ENCODE data around the gene TATDN2.

Gene TATDN2

GRCh38 chr3:10286596-10287295 lies 38.5 kb downstream of the TATDN2 start:
- Histone ChIP-seq H3K4me1 (ENCODE audit: low read depth, poor library complexity, severe bottlenecking) (peaks cover 60% of the 10 kb centered on the region), H3K27ac (peak overlapping the region; percentile 100; the same call in 1 of the 2 replicates), H4K20me1 (ENCODE audit: insufficient read depth) (no peaks in the 10 kb centered on the region)

GRCh38 chr3:10287936-10288574 lies 39.8 kb downstream of the TATDN2 start:
- H2AFZ ChIP-seq (ENCODE audit: low read depth), result no peak overlapping the region
- H3K79me2 ChIP-seq (ENCODE audit: insufficient read depth, low read depth), result no peaks in the 10 kb centered on the region
- H3K27ac ChIP-seq, result no peak overlapping the region
- H3K27me3 ChIP-seq (ENCODE audit: insufficient read depth, low read depth), result no peaks in the 10 kb centered on the region
- no peaks in the 10 kb centered on the region for H3K36me3 ChIP-seq (ENCODE audit: insufficient read depth)
- H3K4me2 ChIP-seq, result no peak overlapping the region
- peaks cover 47% of the 10 kb centered on the region for H3K4me1 ChIP-seq (ENCODE audit: low read depth, poor library complexity, severe bottlenecking)
- no peak for TF ChIP-seq CTCF (conservative IDR thresholded peaks at IDR 0.05; ENCODE audit: low read depth, low read length)
- no peak overlapping the region for H3K4me3 ChIP-seq (IDR thresholded peaks at IDR 0.05; ENCODE audit: insufficient read depth, low read depth, low read length)
- H3K9ac ChIP-seq, result no peak overlapping the region
- no peaks in the 10 kb centered on the region for H4K20me1 ChIP-seq (ENCODE audit: insufficient read depth)

More at GRCh38 chr3:10286596-10287295, 38.5 kb downstream of the TATDN2 start:
- H3K4me2 ChIP-seq, result no peak overlapping the region
- no peak for TF ChIP-seq CTCF (conservative IDR thresholded peaks at IDR 0.05; ENCODE audit: low read depth, low read length)
- H3K79me2 ChIP-seq (ENCODE audit: insufficient read depth, low read depth), result no peaks in the 10 kb centered on the region
- H3K36me3 ChIP-seq (ENCODE audit: insufficient read depth), result no peaks in the 10 kb centered on the region
- H3K27me3 ChIP-seq (ENCODE audit: insufficient read depth, low read depth), result no peaks in the 10 kb centered on the region
- no peak overlapping the region for H3K9ac ChIP-seq
- no peak overlapping the region for H3K4me3 ChIP-seq (IDR thresholded peaks at IDR 0.05; ENCODE audit: insufficient read depth, low read depth, low read length)
- no peak overlapping the region for H2AFZ ChIP-seq (ENCODE audit: low read depth)

GRCh38 chr3:10288575-10288960 lies 40.3 kb downstream of the TATDN2 start:
- no peak overlapping the region for H3K27ac ChIP-seq
- no peaks in the 10 kb centered on the region for H4K20me1 ChIP-seq (ENCODE audit: insufficient read depth)
- H3K4me2 ChIP-seq, result no peak overlapping the region
- H2AFZ ChIP-seq (ENCODE audit: low read depth), result no peak overlapping the region
- H3K4me3 ChIP-seq (IDR thresholded peaks at IDR 0.05; ENCODE audit: insufficient read depth, low read depth, low read length), result no peak overlapping the region
- no peaks in the 10 kb centered on the region for H3K79me2 ChIP-seq (ENCODE audit: insufficient read depth, low read depth)
- H3K36me3 ChIP-seq (ENCODE audit: insufficient read depth), result no peaks in the 10 kb centered on the region
- no peak overlapping the region for H3K9ac ChIP-seq
- no peaks in the 10 kb centered on the region for H3K27me3 ChIP-seq (ENCODE audit: insufficient read depth, low read depth)
- peaks cover 41% of the 10 kb centered on the region for H3K4me1 ChIP-seq (ENCODE audit: low read depth, poor library complexity, severe bottlenecking)
- no peak for TF ChIP-seq CTCF (conservative IDR thresholded peaks at IDR 0.05; ENCODE audit: low read depth, low read length)

GRCh38 chr3:10289077-10289476 lies 40.8 kb downstream of the TATDN2 start:
- TF ChIP-seq CTCF (conservative IDR thresholded peaks at IDR 0.05; ENCODE audit: low read depth, low read length), result no peak
- Histone ChIP-seq H3K36me3 (ENCODE audit: insufficient read depth) (no peaks in the 10 kb centered on the region), H3K4me2 (no peak overlapping the region)

More at GRCh38 chr3:10289077-10289476, 40.8 kb downstream of the TATDN2 start:
- Histone ChIP-seq H3K27ac (no peak overlapping the region), H4K20me1 (ENCODE audit: insufficient read depth) (no peaks in the 10 kb centered on the region), H3K27me3 (ENCODE audit: insufficient read depth, low read depth) (no peaks in the 10 kb centered on the region), H2AFZ (ENCODE audit: low read depth) (no peak overlapping the region), H3K4me3 (IDR thresholded peaks at IDR 0.05; ENCODE audit: insufficient read depth, low read depth, low read length) (no peak overlapping the region), H3K9ac (no peak overlapping the region), H3K4me1 (ENCODE audit: low read depth, poor library complexity, severe bottlenecking) (peaks cover 36% of the 10 kb centered on the region), H3K79me2 (ENCODE audit: insufficient read depth, low read depth) (no peaks in the 10 kb centered on the region)
